ENCODE data around the gene STK39.
"Not testable (repeated sequence)": the region's sequence is repeated elsewhere in the genome, so short reads cannot be mapped to it uniquely, and the experiment has no call there.

The STK39 gene

DNA sequence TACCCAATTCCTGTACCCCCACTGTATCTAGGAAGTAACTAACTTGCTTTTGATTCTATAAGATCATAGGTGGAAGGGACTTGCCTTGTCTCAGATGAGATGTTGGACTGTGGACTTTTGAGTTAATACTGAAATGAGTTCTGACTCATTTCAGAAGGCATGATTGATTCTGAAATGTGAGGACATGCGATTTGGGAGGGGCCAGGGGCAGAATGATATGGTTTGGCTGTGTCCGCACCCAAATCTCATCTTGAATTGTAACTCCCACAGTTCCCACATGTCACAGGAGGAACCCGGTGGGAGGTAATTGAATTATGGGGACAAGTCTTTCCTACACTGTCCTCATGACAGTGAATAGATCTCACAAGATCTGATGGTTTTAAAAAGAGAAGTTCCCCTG lies 165.9 kb downstream of the STK39 start:
- DNase-seq: not testable (repeated sequence)

- no peak for DNase-seq
These were observed 168.2 kb downstream of the STK39 start for GRCh38 chr2:168079236-168079635.

GRCh38 chr2:168076731-168077130 lies 170.7 kb downstream of the STK39 start:
- no peak for DNase-seq

DNA sequence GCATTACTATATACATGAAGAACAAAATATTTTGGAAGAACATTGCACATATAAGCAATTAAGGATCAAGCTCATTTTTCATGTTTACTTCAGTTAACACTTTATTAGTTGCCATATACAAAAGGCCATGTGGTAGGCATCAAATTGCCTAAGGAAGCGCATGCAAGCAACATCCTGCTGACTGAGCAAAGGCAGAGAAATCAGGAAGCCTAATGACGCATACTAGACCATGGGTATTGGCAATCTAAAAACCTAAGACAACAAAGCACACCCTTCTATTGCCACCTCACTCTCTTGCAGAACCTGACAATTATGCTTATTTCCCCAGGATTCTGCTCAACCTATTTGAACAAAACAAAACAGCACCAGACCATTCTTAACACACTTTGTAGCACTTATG lies 171.9 kb downstream of the STK39 start:
- no peak for DNase-seq

GRCh38 chr2:168072626-168073303 lies 174.6 kb downstream of the STK39 start:
- no peak for DNase-seq

DNA sequence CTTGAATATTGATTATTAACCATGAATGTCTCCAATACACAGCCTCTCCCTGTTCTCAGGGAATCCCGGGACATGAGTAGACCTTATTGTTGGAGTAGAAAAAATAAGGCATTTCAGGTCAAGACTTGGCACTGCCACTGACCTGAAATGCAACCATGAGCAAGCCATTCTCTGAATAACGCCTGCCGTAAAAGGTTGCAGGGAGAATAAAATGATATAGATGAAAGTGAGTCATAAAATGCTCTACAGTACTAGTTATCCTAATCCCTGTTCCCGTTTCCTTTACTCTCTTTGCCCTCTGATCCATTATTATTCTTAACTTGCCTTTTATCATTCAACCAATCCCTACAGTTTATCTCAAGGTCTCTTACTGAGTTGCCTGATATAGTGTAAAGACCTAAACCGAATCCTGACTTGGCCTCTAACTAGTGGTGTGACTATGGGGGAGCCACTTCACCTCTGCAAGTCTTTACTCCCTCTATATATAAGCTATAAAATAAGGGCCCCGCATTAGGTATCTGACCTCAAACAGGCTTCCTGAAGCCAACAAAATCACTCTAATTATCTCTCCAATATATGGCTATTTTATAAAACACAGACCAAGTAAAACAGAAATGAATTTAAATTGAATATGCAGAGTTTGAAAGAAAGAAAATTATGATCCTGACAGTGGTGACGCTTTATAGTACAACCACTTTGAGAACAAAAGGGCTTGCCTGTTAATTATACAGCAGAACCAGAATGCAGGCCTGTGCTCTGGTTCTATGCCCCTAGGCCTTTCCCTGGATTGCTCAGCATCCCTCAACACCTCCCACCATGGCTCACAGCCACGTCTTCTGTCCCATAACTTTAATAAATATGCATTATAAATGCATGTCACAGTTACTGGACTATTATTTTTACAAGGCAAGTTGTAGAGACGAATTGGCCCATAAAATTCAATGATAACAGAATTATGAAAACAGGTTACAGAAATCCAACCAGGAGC lies 183.1 kb downstream of the STK39 start:
- DNase-seq: no peak

- DNase-seq: no peak
These were observed 184.5 kb downstream of the STK39 start for GRCh38 chr2:168062936-168063335.

- DNase-seq: no peak
These were observed 185.3 kb downstream of the STK39 start for GRCh38 chr2:168062054-168062453.

DNA sequence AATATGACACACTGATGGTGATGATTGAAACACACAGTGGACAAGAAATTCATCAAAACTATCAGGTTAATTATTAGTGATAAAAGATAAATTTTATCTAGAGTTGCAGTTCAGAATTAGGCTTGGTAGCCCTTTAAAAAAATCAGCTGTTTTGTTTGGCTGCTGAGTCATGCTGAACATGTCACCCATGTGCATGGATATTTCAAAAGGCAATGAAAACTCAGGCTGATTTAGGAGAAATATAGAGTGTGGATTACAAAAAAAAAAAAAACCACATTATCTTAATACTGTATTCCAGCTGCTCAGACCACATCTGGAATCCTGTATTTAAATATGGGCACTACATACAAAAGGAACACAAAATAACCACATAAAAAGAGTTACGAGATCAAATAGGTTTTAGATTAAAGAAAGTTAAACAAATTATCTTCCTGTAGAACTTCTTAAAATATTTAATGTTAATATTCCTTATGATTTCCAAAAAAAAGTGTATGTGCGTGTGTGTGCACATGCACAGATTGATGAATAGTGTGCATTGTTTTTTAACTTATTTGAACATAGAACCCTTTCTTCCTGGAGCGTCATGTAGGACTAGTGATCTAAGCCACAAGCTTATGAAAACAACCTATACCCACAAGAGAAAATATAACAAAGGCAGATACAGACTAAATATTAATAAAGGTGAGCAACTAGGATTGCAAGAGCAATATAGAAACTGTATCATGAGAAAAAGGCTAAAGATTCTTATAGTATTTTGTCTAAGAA lies 186.2 kb downstream of the STK39 start:
- DNase-seq: no peak

GRCh38 chr2:168059758-168060157 lies 187.6 kb downstream of the STK39 start:
- DNase-seq: no peak

DNA sequence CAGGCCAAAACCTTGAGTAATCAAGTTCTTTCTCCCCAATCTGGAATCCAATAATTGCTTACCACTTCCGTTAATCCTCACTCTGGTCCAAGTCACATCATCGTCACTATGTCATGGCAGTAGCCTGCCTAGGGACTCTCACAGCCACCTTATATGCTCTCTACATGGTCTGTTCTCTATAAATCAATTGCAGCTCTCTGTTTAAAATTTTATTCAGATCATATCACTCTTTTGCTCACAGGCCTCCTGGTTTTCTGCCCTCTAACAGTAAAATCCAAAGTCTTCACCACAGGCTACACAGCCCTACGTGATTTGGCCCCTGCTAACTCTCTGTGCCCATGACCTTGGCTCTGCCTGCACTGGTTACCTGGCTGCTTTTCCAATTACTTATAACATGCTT lies 188.7 kb downstream of the STK39 start:
- DNase-seq: no peak

GRCh38 chr2:168056242-168056787 lies 191.1 kb downstream of the STK39 start:
- no peak for DNase-seq

DNA sequence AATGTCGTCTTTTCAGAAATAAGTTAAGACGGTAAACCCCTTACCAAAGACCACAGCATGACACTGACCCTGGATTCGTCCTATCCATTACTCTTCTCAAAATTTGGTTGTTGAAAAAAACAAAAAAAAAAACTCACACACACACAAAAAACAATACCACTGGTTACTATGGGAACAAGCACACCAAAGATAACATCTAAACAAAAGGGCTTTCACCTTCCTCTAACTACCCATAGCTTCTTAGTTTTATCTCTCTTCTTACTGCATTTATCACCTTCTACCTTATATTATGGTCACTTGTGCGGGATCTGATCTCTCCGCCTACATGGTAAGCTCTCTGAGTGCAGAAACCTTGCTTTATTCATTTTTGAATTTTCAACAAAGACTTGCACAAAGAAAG lies 192.7 kb downstream of the STK39 start:
- DNase-seq: no peak

- DNase-seq: no peak
These were observed 193.7 kb downstream of the STK39 start for GRCh38 chr2:168053676-168054075.

GRCh38 chr2:168052773-168053172 lies 194.6 kb downstream of the STK39 start:
- DNase-seq: no peak

GRCh38 chr2:168050377-168050776 lies 197.0 kb downstream of the STK39 start:
- no peak for DNase-seq

- no peak for DNase-seq
These were observed 197.8 kb downstream of the STK39 start for GRCh38 chr2:168049609-168050008.

DNA sequence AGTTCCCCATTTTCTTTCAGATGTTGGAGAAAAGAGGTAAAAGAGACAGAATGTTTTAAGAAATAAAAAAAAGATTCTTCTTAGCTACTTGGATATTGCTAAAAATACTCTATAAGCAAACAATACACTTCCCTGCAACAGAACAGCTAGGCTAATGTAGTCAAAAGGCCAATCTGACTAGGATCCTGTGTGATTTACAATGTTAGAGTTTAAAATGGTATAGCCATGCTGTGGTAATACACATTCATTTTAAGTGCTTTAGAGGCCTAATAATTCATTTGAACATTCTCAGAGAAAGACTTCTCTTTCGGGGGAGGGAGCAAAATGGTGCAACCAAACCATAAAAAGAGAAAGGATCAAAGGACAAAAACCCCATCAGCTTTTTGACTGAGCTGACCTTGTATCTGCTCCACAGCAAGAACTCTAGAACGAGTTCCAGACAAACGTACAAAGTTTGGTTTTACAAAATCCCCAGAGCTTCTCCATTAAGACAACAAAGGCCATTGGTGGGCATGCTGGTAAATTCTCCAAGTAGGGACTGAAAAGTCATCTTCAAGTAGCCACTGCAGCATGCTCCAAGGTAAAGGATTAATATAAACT lies 200.2 kb downstream of the STK39 start:
- no peak for DNase-seq

GRCh38 chr2:168044579-168044978 lies 202.8 kb downstream of the STK39 start:
- no peak for DNase-seq

DNA sequence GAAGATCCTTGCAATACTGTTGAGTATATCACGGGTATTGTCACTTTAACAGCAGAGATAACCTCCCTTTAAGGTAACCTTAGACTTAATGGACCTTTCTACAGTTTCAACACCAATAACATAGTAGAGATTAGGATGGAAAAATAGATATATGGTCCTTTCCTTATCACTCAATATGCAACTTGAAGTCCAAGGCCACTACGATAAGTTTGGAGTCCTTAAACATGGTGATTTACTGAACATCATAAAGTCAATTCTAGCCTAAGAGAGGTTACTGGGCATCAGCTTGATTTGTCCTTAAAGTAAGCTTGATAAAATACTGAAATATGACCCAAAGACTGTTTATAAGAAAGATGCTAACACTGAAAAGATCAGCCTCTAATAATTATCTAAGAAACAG lies 203.2 kb downstream of the STK39 start:
- DNase-seq: no peak

DNA sequence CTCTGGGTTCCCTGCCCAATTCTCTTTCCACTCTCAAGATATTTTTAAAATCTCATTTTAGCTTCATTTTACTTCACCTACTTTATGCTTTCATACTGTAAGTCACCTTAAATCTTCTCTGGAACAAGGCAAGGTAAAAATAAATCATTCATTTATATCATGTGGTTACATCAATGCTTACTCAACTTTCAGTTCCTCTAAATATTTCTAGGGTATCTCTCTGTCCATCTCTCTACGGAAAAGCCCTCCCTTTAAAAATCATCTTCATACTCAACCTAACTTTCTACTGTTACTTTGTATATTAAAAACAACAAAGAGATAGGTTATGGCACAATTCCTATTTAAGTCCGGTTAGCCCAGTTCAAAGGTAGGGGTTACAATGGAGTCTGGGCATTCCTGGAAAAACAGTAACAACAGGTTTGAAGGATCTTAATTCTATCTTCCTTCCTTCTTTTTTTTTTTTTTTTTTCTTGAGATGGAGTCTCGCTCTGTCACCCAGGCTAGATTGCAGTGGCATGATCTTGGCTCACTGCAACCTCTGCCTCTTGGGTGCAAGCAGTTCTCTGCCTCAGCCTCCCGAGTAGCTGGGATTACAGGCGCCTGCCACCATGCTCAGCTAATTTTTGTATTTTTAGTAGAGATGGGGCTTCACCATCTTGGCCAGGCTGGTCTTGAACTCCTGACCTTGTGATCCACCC lies 205.1 kb downstream of the STK39 start:
- not testable (repeated sequence) for DNase-seq

DNA sequence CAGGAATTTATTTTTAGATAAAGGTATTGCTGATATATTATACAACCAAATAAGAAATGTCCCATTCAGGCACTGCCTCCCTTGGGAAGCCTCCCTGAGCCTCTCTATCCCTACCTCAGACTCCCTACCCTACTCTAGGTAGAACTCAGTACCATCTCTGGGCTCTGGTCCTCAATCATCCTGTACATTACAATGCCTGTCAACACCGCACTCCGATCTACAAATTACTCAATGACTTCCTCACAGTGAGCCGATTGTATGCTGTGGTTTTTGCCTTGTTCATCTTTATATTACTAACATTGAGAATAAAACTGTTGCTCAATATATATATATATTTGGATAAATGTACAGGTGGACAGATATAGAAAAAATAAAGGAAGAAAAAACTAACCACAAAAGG lies 207.5 kb downstream of the STK39 start:
- no peak for DNase-seq
